H1 (cell line): ENCODE data around the gene ZNF473. TPM values are rescaled to one million over a fixed set of nuclear protein-coding genes. Genes with fewer than 3 reads are reported as not detected.

Experiments
- CTCF ChIA-PET: fragments of 300-600 bp; sonication (Branson Sonifier 250); formaldehyde crosslinking; loops from one replicate; lab custom pipeline; 2021; ENCODE audit not compliant: partially characterized antibody; lab: Charles Lee
- POLR2A ChIA-PET: fragments of 300-600 bp; sonication (Branson Sonifier 250); formaldehyde crosslinking; loops from one replicate; lab custom pipeline; 2021; ENCODE audit warnings: inconsistent platforms; ENCODE audit not compliant: partially characterized antibody; lab: Charles Lee
- DNase-seq, 2 experiments: peaks; one replicate each; pipeline versions ENCODE4 v3.0.0 to v3.0.0-alpha.2; 2010 to 2022; ENCODE audit warnings: low spot score in 2 of 2, low read depth in 1 of 2, mixed read lengths in 1 of 2
- FAIRE-seq: peaks from 2 replicates; lab custom pipeline; 2011; peaks lifted over from hg19 to GRCh38; lab: Jason Lieb, UNC
- H2AFZ ChIP-seq: 2 replicates; pipeline ENCODE4 v1.8.1; 2012; ENCODE audit warnings: low read length, inconsistent platforms
- H2AK5ac ChIP-seq: 2 replicates; pipeline ENCODE4 v1.6.1; 2013; ENCODE audit warnings: low read depth, low read length
- H2BK120ac ChIP-seq: replicated peaks from 2 replicates; pipeline ENCODE3; 2013; ENCODE audit warnings: low read depth, low read length, inconsistent platforms
- H2BK12ac ChIP-seq: 2 replicates; pipeline ENCODE4 v1.6.1; 2013; ENCODE audit warnings: low read depth, low read length
- H2BK15ac ChIP-seq: 2 replicates; pipeline ENCODE4 v1.6.1; 2013; ENCODE audit warnings: low read length
- H2BK20ac ChIP-seq: 2 replicates; pipeline ENCODE4 v1.6.1; 2013; ENCODE audit warnings: low read length
- H2BK5ac ChIP-seq: 2 replicates; pipeline ENCODE4 v1.6.1; 2013; ENCODE audit warnings: low read depth, low read length
- H3K14ac ChIP-seq: 2 replicates; pipeline ENCODE4 v1.6.1; 2013; ENCODE audit warnings: inconsistent platforms; ENCODE audit not compliant: insufficient read length
- H3K18ac ChIP-seq: 2 replicates; pipeline ENCODE4 v1.6.1; 2013; ENCODE audit warnings: low read length; ENCODE audit errors: extremely low read depth
- H3K23ac ChIP-seq: 2 replicates; pipeline ENCODE4 v1.6.1; 2013; ENCODE audit warnings: inconsistent platforms; ENCODE audit not compliant: insufficient read length
- H3K23me2 ChIP-seq: 2 replicates; pipeline ENCODE4 v1.6.1; 2013; ENCODE audit warnings: low read depth, low read length
- H3K27ac ChIP-seq: 2 replicates; pipeline ENCODE4 v1.6.1; 2011; ENCODE audit warnings: low read depth, low read length, inconsistent platforms
- H3K27me3 ChIP-seq, 4 experiments: replicated peaks in 1 of 4; 1 replicate in 1 of 4; 2 replicates in 3 of 4; pipeline versions ENCODE4 v1.6.1 to v1.8.1; 2011 to 2013; ENCODE audit warnings: low read length in 3 of 4, mild to moderate bottlenecking in 3 of 4, inconsistent platforms in 2 of 4, mixed read lengths in 2 of 4, moderate library complexity in 1 of 4; ENCODE audit not compliant: control insufficient read depth in 3 of 4, insufficient read depth in 3 of 4; ENCODE audit errors: extremely low read depth in 1 of 4
- H3K36me3 ChIP-seq, 4 experiments: 2 replicates each; pipeline versions ENCODE4 v1.6.1 to v1.8.1; 2011 to 2013; ENCODE audit warnings: mild to moderate bottlenecking in 4 of 4, low read length in 3 of 4, moderate library complexity in 2 of 4, control low read depth in 1 of 4, inconsistent platforms in 1 of 4; ENCODE audit not compliant: insufficient read depth in 4 of 4, control insufficient read depth in 2 of 4
- H3K4ac ChIP-seq: replicated peaks from 2 replicates; pipeline ENCODE3; 2013; ENCODE audit warnings: low read length, low read depth, mixed read lengths, inconsistent platforms; ENCODE audit not compliant: insufficient read length
- H3K4me1 ChIP-seq, 4 experiments: replicated peaks in 1 of 4; 1 replicate in 1 of 4; 2 replicates in 3 of 4; pipeline versions ENCODE4 v1.6.1 to v1.8.1; 2011 to 2013; ENCODE audit warnings: low read length in 3 of 4, inconsistent platforms in 2 of 4, mixed read lengths in 1 of 4; ENCODE audit not compliant: insufficient read depth in 4 of 4, control insufficient read depth in 3 of 4
- H3K4me2 ChIP-seq, 2 experiments: 2 replicates each; pipeline versions ENCODE4 v1.6.1 to v1.8.1; 2011 to 2013; ENCODE audit warnings: low read depth in 2 of 2, low read length in 2 of 2, control low read depth in 1 of 2, inconsistent platforms in 1 of 2, mild to moderate bottlenecking in 1 of 2; ENCODE audit not compliant: insufficient read depth in 1 of 2
- H3K4me3 ChIP-seq, 4 experiments: fragments of 200-600, 300-600 bp in 1 of 4; sonication (generic), shearing (Covaris generic), sonication (Bioruptor Twin) in 1 of 4; 2 replicates each; pipeline versions ENCODE4 v1.5.1 to v1.8.1; 2011 to 2016; ENCODE audit warnings: low read length in 4 of 4, low read depth in 3 of 4, control low read depth in 2 of 4, inconsistent platforms in 2 of 4, mild to moderate bottlenecking in 2 of 4, mixed read lengths in 1 of 4, moderate library complexity in 1 of 4; ENCODE audit not compliant: insufficient read depth in 2 of 4; ENCODE audit errors: extremely low read depth in 1 of 4
- H3K56ac ChIP-seq: replicated peaks from 2 replicates; pipeline ENCODE3; 2013; ENCODE audit warnings: low read depth, mild to moderate bottlenecking, mixed read lengths, low read length, inconsistent platforms; ENCODE audit not compliant: insufficient read length
- H3K79me1 ChIP-seq: 2 replicates; pipeline ENCODE4 v1.6.1; 2013; ENCODE audit warnings: low read depth, low read length, control low read depth
- H3K79me2 ChIP-seq, 2 experiments: 2 replicates each; pipeline versions ENCODE4 v1.6.1 to v1.8.1; 2012 to 2013; ENCODE audit warnings: low read length in 2 of 2, mild to moderate bottlenecking in 2 of 2, inconsistent platforms in 1 of 2; ENCODE audit not compliant: insufficient read depth in 2 of 2, control insufficient read depth in 1 of 2
- H3K9ac ChIP-seq, 4 experiments: replicated peaks in 1 of 4; 1 replicate in 1 of 4; 2 replicates in 3 of 4; pipeline versions ENCODE4 v1.6.1 to v1.8.1; 2011 to 2013; ENCODE audit warnings: low read depth in 3 of 4, low read length in 3 of 4, control low read depth in 2 of 4, mild to moderate bottlenecking in 2 of 4, moderate library complexity in 2 of 4, inconsistent platforms in 1 of 4; ENCODE audit errors: extremely low read depth in 1 of 4
- H3K9me3 ChIP-seq, 2 experiments: 2 replicates each; pipeline versions ENCODE4 v1.6.1 to v1.8.1; 2012 to 2013; ENCODE audit warnings: mild to moderate bottlenecking in 2 of 2, moderate library complexity in 2 of 2, control low read depth in 1 of 2, inconsistent platforms in 1 of 2, low read depth in 1 of 2, low read length in 1 of 2, mixed read lengths in 1 of 2; ENCODE audit not compliant: insufficient read depth in 2 of 2
- H4K20me1 ChIP-seq, 2 experiments: replicated peaks in 1 of 2; 2 replicates each; pipeline versions ENCODE3 to v1.8.1; 2011 to 2013; ENCODE audit warnings: inconsistent platforms in 2 of 2, low read length in 2 of 2, mild to moderate bottlenecking in 1 of 2; ENCODE audit not compliant: insufficient read depth in 2 of 2, control insufficient read depth in 1 of 2
- H4K5ac ChIP-seq: 2 replicates; pipeline ENCODE4 v1.6.1; 2013; ENCODE audit warnings: low read length, low read depth, mixed read lengths, inconsistent platforms; ENCODE audit not compliant: insufficient read length
- H4K8ac ChIP-seq: 2 replicates; pipeline ENCODE4 v1.8.0; 2013; ENCODE audit warnings: mild to moderate bottlenecking, moderate library complexity, low read length, inconsistent platforms; ENCODE audit not compliant: insufficient read depth; ENCODE audit errors: extremely low read depth
- H4K91ac ChIP-seq: replicated peaks from 2 replicates; pipeline ENCODE3; 2013; ENCODE audit warnings: low read length, mixed read lengths, inconsistent platforms; ENCODE audit not compliant: insufficient read length
- BRCA1 ChIP-seq: IDR thresholded peaks from 2 replicates; pipeline ENCODE4 v1.6.1; 2012; ENCODE audit warnings: low read depth, low read length, improper control_type of control experiment
- CBX8 ChIP-seq: fragments of 300-800, 300-1000 bp; sonication (generic); IDR thresholded peaks from 2 replicates; pipeline ENCODE4 v1.7.1; 2016; ENCODE audit warnings: low read depth, low read length, borderline replicate concordance
- CEBPB ChIP-seq: IDR thresholded peaks from 2 replicates; pipeline ENCODE4 v1.6.1; 2012; ENCODE audit warnings: low read depth, low read length
- CHD2 ChIP-seq: IDR thresholded peaks from 2 replicates; pipeline ENCODE4 v1.6.1; 2012; ENCODE audit warnings: low read length, improper control_type of control experiment
- EGR1 ChIP-seq: IDR thresholded peaks from 2 replicates; pipeline ENCODE4 v1.6.1; 2011; ENCODE audit warnings: low read depth, low read length, borderline replicate concordance
- EZH2 ChIP-seq: fragments of 200-600 bp; sonication (generic); IDR thresholded peaks from 2 replicates; pipeline ENCODE4 v1.7.1; 2012; ENCODE audit warnings: low read depth, mild to moderate bottlenecking, moderate library complexity, low read length, inconsistent platforms; ENCODE audit not compliant: severe bottlenecking
- KDM1A ChIP-seq: fragments of 200-600, 300-600 bp; sonication (generic); IDR thresholded peaks from 2 replicates; pipeline ENCODE4 v1.7.1; 2016; ENCODE audit warnings: mild to moderate bottlenecking, low read length, borderline replicate concordance
- PHF8 ChIP-seq: fragments of 200-600 bp; sonication (generic); conservative IDR thresholded peaks from 2 replicates; pipeline ENCODE4 v1.7.1; 2012; ENCODE audit warnings: low read depth, mild to moderate bottlenecking, inconsistent platforms, low read length, moderate library complexity
- POLR2AphosphoS5 ChIP-seq: IDR thresholded peaks from 2 replicates; pipeline ENCODE4 v1.6.1; 2011; ENCODE audit warnings: low read depth, low read length
- TAF1 ChIP-seq: IDR thresholded peaks from 2 replicates; pipeline ENCODE4 v1.6.1; 2011; ENCODE audit warnings: mild to moderate bottlenecking, low read depth, low read length
- TAF7 ChIP-seq: optimal IDR thresholded peaks from 2 replicates; pipeline ENCODE3; 2011; ENCODE audit warnings: low read depth, mild to moderate bottlenecking, inconsistent platforms, low read length, moderate library complexity, borderline replicate concordance
- YY1 ChIP-seq: IDR thresholded peaks from 2 replicates; pipeline ENCODE4 v1.6.1; 2011; ENCODE audit warnings: low read depth, mild to moderate bottlenecking, low read length
- WGBS, 2 experiments: shearing (Covaris generic) in 1 of 2; methylation state at CpG; one replicate each; pipeline versions ENCODE4 v1.1.6 to v1.1.7; 2013 to 2015; ENCODE audit warnings: low lambda C conversion rate in 2 of 2, mixed read lengths in 2 of 2, inconsistent platforms in 1 of 2, low coverage in 1 of 2, missing lambda C conversion rate in 1 of 2; ENCODE audit not compliant: insufficient replicate concordance in 2 of 2, insufficient coverage in 1 of 2, insufficient read length in 1 of 2; ENCODE audit errors: extremely low coverage in 1 of 2, missing lambda C conversion rate in 1 of 2; 5-methylcytosine and 5-hydroxymethylcytosine counted together
- polyA plus RNA-seq, 7 experiments: library from polyadenylated mRNA; depleted of rRNA in 3 of 7; stranded (reverse) in 5 of 7; unstranded in 2 of 7; fragments of >200 nt in 5 of 7; fragments of 200-250 nt in 2 of 7; gene quantifications; 1 replicate in 5 of 7; 2 replicates in 1 of 7; 4 replicates in 1 of 7; pipeline versions ENCODE4 v1.2.1 to v1.2.3, GENCODE V29; 2011 to 2013; ENCODE audit warnings: missing spikeins in 2 of 7, mixed read lengths in 2 of 7
- total RNA-seq: library from RNA; stranded (reverse); fragmentation: NEBNext Ultra II Directional; extraction: Animal tissue kit (Norgen Biotek cat#: 25700); gene quantifications from 2 replicates; pipeline ENCODE4 v1.2.1, GENCODE V29; 2021
- TF ChIP-seq, protein P1 (sequence below): IDR thresholded peaks from 2 replicates; pipeline ENCODE4 v1.6.1; 2011; ENCODE audit warnings: low read depth, mild to moderate bottlenecking, low read length; ENCODE audit not compliant: insufficient read depth

ZNF473 gene
- total and polyA plus RNA-seq, 2 of the 8 experiments (the other 6 are each of a cell fraction or from before 2014, with no cell fraction given): 5.2 to 11.7 TPM

DNA sequence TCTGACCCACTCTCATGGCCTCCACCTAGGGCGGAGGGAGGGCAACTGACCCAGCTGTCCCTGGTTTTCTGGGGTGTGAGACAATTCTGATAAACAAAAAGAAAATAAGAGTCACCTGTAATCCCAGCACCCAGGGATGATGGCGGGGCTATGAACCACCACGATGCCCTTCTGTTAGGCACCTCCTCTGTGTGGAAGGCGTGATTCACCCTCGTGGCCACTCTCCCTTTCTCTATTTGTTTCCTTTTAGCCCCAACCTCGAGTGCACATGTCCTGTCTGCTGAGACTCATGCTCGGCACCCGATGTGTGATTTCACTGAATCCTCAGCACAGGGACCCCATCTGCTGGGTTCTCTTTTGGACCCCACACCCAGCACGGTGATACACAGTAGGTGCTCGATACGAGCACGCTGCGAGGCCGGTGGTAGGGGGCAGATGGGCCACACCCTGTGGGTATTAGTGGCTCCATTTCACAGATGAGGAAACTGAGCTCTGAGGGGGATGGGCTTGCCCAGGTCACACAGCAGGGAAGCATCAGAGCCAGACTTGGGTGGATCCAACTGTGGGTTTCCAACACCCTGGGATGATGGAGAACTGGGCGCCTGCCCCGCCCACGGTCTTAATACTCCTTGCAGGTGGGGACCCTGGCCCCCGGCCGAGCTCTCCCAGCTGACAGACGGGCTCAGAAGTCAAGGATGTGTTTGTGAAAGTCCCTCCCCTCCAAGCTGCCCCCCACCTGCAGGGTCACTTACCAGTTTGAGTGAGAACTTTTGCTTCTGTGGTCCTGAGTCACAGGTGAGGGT lies 25.6 kb upstream of the ZNF473 start:
- ChIA-PET CTCF (interaction anchor here (1.0 to 1.6 kb wide), 3 partner anchors 13 to 238 kb away, joined by 3 to 5 read pairs (median 3); no protein-coding TSS in a partner anchor), POLR2A (interaction anchor here (1.2 kb wide), 1 partner anchor 20 kb away, joined by 3 read pairs; no protein-coding TSS in a partner anchor)
- no peak overlapping the region for H2BK5ac ChIP-seq
- no peak overlapping the region for H2AFZ ChIP-seq
- H2BK15ac ChIP-seq: no peak overlapping the region
- H3K9me3 ChIP-seq: no peaks in the 10 kb centered on the region
- no peak overlapping the region for H3K4ac ChIP-seq
- H2BK120ac ChIP-seq: no peak overlapping the region
- no peak overlapping the region for H2AK5ac ChIP-seq
- H2BK12ac ChIP-seq: no peak overlapping the region
- H3K27ac ChIP-seq: no peak overlapping the region
- H3K79me2 ChIP-seq: no peaks in the 10 kb centered on the region
- no peak overlapping the region for H4K91ac ChIP-seq
- H3K4me3 ChIP-seq: no peak overlapping the region
- no peak overlapping the region for H3K4me2 ChIP-seq
- H3K4me1 ChIP-seq: no peaks in the 10 kb centered on the region
- no peak overlapping the region for H3K9ac ChIP-seq
- no peak overlapping the region for H3K23ac ChIP-seq
- H3K56ac ChIP-seq: no peak overlapping the region
- no peak overlapping the region for H3K18ac ChIP-seq
- FAIRE-seq (no peak), DNase-seq (no peak)
- no peaks in the 10 kb centered on the region for H3K79me1 ChIP-seq
- H2BK20ac ChIP-seq: no peak overlapping the region
- no peak overlapping the region for H4K5ac ChIP-seq
- no peak overlapping the region for H4K8ac ChIP-seq
- H3K23me2 ChIP-seq: no peaks in the 10 kb centered on the region
- H3K14ac ChIP-seq: no peak overlapping the region
- H4K20me1 ChIP-seq: peaks cover 0 to 5% of the 10 kb centered on the region in 2 experiments
- H3K27me3 ChIP-seq: no peaks in the 10 kb centered on the region
- peaks cover 0 to 7% (median 0%) of the 10 kb centered on the region in 4 experiments; a peak in 2 of 8 replicates for H3K36me3 ChIP-seq
- TF ChIP-seq EZH2 (no peak), TAF1 (no peak), PHF8 (no peak), BRCA1 (no peak), CEBPB (no peak), POLR2AphosphoS5 (no peak), EGR1 (no peak), KDM1A (no peak), CHD2 (no peak), CBX8 (no peak), YY1 (no peak), TAF7 (no peak)
- TF ChIP-seq, protein P1, sequence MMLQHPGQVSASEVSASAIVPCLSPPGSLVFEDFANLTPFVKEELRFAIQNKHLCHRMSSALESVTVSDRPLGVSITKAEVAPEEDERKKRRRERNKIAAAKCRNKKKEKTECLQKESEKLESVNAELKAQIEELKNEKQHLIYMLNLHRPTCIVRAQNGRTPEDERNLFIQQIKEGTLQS: no peak
- 88% methylated on average over 20 of the region's 20 CpGs; no CpG with 5 or more reads in 1 of the 2 experiments for WGBS, 2 experiments
